Mesenchymal stem cell (in vitro differentiated cells and primary cell): Measurements from ENCODE around the gene DMD.

Experiments used
- DNase-seq: peaks from one replicate; pipeline ENCODE4 v3.0.0-alpha.2; 2013
- H2AFZ ChIP-seq: one replicate; pipeline ENCODE4 v1.6.1; 2013; ENCODE audit warnings: low read depth, mild to moderate bottlenecking, control low read depth, inconsistent platforms, low read length, moderate library complexity
- H2AK5ac ChIP-seq: 2 replicates; pipeline ENCODE4 v1.6.1; 2013; ENCODE audit warnings: low read length, moderate library complexity, mild to moderate bottlenecking, inconsistent platforms; ENCODE audit not compliant: severe bottlenecking
- H2BK120ac ChIP-seq: one replicate; pipeline ENCODE4 v1.6.1; 2013; ENCODE audit warnings: low read depth, mild to moderate bottlenecking, inconsistent platforms, low read length, moderate library complexity
- H2BK12ac ChIP-seq, 2 experiments: one replicate each; pipeline ENCODE4 v1.6.1; 2013; ENCODE audit warnings: inconsistent platforms in 2 of 2, low read length in 2 of 2, mild to moderate bottlenecking in 2 of 2, moderate library complexity in 2 of 2, control low read depth in 1 of 2
- H2BK15ac ChIP-seq: one replicate; pipeline ENCODE4 v1.6.1; 2013; ENCODE audit warnings: mild to moderate bottlenecking, low read depth, inconsistent platforms; ENCODE audit not compliant: poor library complexity, severe bottlenecking
- H2BK5ac ChIP-seq: 2 replicates; pipeline ENCODE4 v1.6.1; 2013; ENCODE audit warnings: low read depth, mild to moderate bottlenecking, low read length, control low read depth, inconsistent platforms; ENCODE audit not compliant: poor library complexity, severe bottlenecking
- H3K14ac ChIP-seq, 2 experiments: one replicate each; pipeline ENCODE4 v1.6.1; 2013; ENCODE audit warnings: inconsistent platforms in 2 of 2, low read length in 2 of 2, control low read depth in 1 of 2, mild to moderate bottlenecking in 1 of 2, moderate library complexity in 1 of 2
- H3K18ac ChIP-seq, 2 experiments: one replicate each; pipeline ENCODE4 v1.6.1; 2013; ENCODE audit warnings: inconsistent platforms in 2 of 2, low read length in 2 of 2, control low read depth in 1 of 2, low read depth in 1 of 2, mild to moderate bottlenecking in 1 of 2
- H3K23ac ChIP-seq, 2 experiments: one replicate each; pipeline ENCODE4 v1.6.1; 2013; ENCODE audit warnings: inconsistent platforms in 2 of 2, low read length in 2 of 2, mild to moderate bottlenecking in 2 of 2, moderate library complexity in 2 of 2, control low read depth in 1 of 2
- H3K27ac ChIP-seq: 2 replicates; pipeline ENCODE4 v1.5.1; 2013; ENCODE audit warnings: mild to moderate bottlenecking, moderate library complexity, low read length, control low read depth, inconsistent platforms; ENCODE audit not compliant: poor library complexity, severe bottlenecking
- H3K27me3 ChIP-seq, 2 experiments: 2 replicates each; pipeline versions ENCODE4 v1.6.1 to v1.7.0; 2013; ENCODE audit warnings: low read length in 2 of 2, mild to moderate bottlenecking in 2 of 2, moderate library complexity in 2 of 2, control low read depth in 1 of 2, inconsistent platforms in 1 of 2; ENCODE audit not compliant: control insufficient read depth in 1 of 2, insufficient read depth in 1 of 2
- H3K36me3 ChIP-seq, 2 experiments: 2 replicates each; pipeline versions ENCODE4 v1.6.1 to v1.7.0; 2013; ENCODE audit warnings: low read length in 2 of 2, control low read depth in 1 of 2, inconsistent platforms in 1 of 2, low read depth in 1 of 2, mild to moderate bottlenecking in 1 of 2; ENCODE audit not compliant: insufficient read depth in 2 of 2, control insufficient read depth in 1 of 2
- H3K4ac ChIP-seq, 2 experiments: one replicate each; pipeline ENCODE4 v1.6.1; 2013; ENCODE audit warnings: inconsistent platforms in 2 of 2, low read length in 2 of 2, mild to moderate bottlenecking in 2 of 2, moderate library complexity in 2 of 2, control low read depth in 1 of 2, low read depth in 1 of 2
- H3K4me1 ChIP-seq: 2 replicates; pipeline ENCODE4 v1.6.1; 2013; ENCODE audit warnings: low read depth, low read length, control low read depth; ENCODE audit not compliant: control insufficient read depth, insufficient read depth
- H3K4me2 ChIP-seq: 2 replicates; pipeline ENCODE4 v1.6.1; 2013; ENCODE audit warnings: low read length, mild to moderate bottlenecking, inconsistent platforms; ENCODE audit not compliant: poor library complexity, severe bottlenecking
- H3K4me3 ChIP-seq, 2 experiments: 2 replicates each; pipeline versions ENCODE4 v1.5.1 to v1.7.0; 2013; ENCODE audit warnings: low read length in 2 of 2, mild to moderate bottlenecking in 2 of 2, control low read depth in 1 of 2, low read depth in 1 of 2; ENCODE audit not compliant: insufficient read depth in 1 of 2
- H3K79me1 ChIP-seq: replicated peaks from 2 replicates; pipeline ENCODE4 v1.6.1; 2013; ENCODE audit warnings: mild to moderate bottlenecking, control low read depth, low read length, inconsistent platforms; ENCODE audit not compliant: poor library complexity, severe bottlenecking
- H3K9ac ChIP-seq: 2 replicates; pipeline ENCODE4 v1.7.0; 2013; ENCODE audit warnings: mild to moderate bottlenecking, low read length, moderate library complexity
- H3K9me3 ChIP-seq: 2 replicates; pipeline ENCODE4 v1.7.0; 2013; ENCODE audit warnings: mild to moderate bottlenecking, low read length; ENCODE audit not compliant: control insufficient read depth
- H4K8ac ChIP-seq: one replicate; pipeline ENCODE4 v1.6.1; 2013; ENCODE audit warnings: inconsistent platforms, mild to moderate bottlenecking, low read length, moderate library complexity
- H4K91ac ChIP-seq: one replicate; pipeline ENCODE4 v1.6.1; 2013; ENCODE audit warnings: mild to moderate bottlenecking, low read length, inconsistent platforms
- WGBS: methylation state at CpG from one replicate; pipeline ENCODE4 v1.1.7; 2013; ENCODE audit warnings: mixed read lengths; 5-methylcytosine and 5-hydroxymethylcytosine counted together

Gene DMD

GRCh38 chrX:31336419-31336818 is 1874.9 kb downstream of the DMD start:
- no peak overlapping the region for H2BK5ac ChIP-seq
- H3K23ac ChIP-seq = no peak overlapping the region
- H3K4me3 ChIP-seq = no peak overlapping the region
- no peak overlapping the region for H2AFZ ChIP-seq
- no peak overlapping the region for H3K18ac ChIP-seq
- no peak overlapping the region for H3K27ac ChIP-seq
- no peak for DNase-seq
- no peak overlapping the region for H4K91ac ChIP-seq
- no peaks in the 10 kb centered on the region for H3K79me1 ChIP-seq
- H4K8ac ChIP-seq = no peak overlapping the region
- H3K36me3 ChIP-seq = no peaks in the 10 kb centered on the region
- no peak overlapping the region for H2BK120ac ChIP-seq
- H3K4ac ChIP-seq = no peak overlapping the region
- H2BK15ac ChIP-seq = no peak overlapping the region
- H3K9ac ChIP-seq = no peak overlapping the region
- no peak overlapping the region for H3K14ac ChIP-seq
- H3K4me1 ChIP-seq = peaks cover 2% of the 10 kb centered on the region
- H2AK5ac ChIP-seq = no peak overlapping the region
- H3K4me2 ChIP-seq = no peak overlapping the region
- WGBS = 91% methylated on average over 2 of the region's 2 CpGs
- H3K9me3 ChIP-seq = no peaks in the 10 kb centered on the region
- no peaks in the 10 kb centered on the region for H3K27me3 ChIP-seq
- H2BK12ac ChIP-seq = no peak overlapping the region

- Histone ChIP-seq H3K27ac (no peak overlapping the region), H2BK15ac (no peak overlapping the region), H3K27me3 (no peaks in the 10 kb centered on the region), H3K9ac (no peak overlapping the region), H4K8ac (no peak overlapping the region), H3K9me3 (no peaks in the 10 kb centered on the region), H2BK12ac (no peak overlapping the region), H4K91ac (no peak overlapping the region), H3K4ac (no peak overlapping the region), H3K36me3 (no peaks in the 10 kb centered on the region), H3K4me1 (peaks cover 2% of the 10 kb centered on the region), H3K4me3 (no peak overlapping the region), H3K14ac (no peak overlapping the region), H3K79me1 (no peaks in the 10 kb centered on the region), H3K23ac (no peak overlapping the region), H3K18ac (no peak overlapping the region), H2BK5ac (no peak overlapping the region), H2AFZ (no peak overlapping the region), H2AK5ac (peak overlapping the region; percentile 84), H3K4me2 (no peak overlapping the region), H2BK120ac (no peak overlapping the region)
- no CpG with 5 or more reads among the region's 1 CpG for WGBS
- DNase-seq = no peak
Observed at GRCh38 chrX:31334997-31335396, 1876.4 kb downstream of the DMD start.

GRCh38 chrX:31333165-31333831 is 1878.1 kb downstream of the DMD start:
- no peak overlapping the region for H3K4ac ChIP-seq
- no peaks in the 10 kb centered on the region for H3K27me3 ChIP-seq
- H3K14ac ChIP-seq = no peak overlapping the region
- no peak overlapping the region for H2AFZ ChIP-seq
- H4K91ac ChIP-seq = no peak overlapping the region
- H2AK5ac ChIP-seq = no peak overlapping the region
- H3K9me3 ChIP-seq = no peaks in the 10 kb centered on the region
- H3K36me3 ChIP-seq = no peaks in the 10 kb centered on the region
- H3K79me1 ChIP-seq = no peaks in the 10 kb centered on the region
- H2BK5ac ChIP-seq = no peak overlapping the region
- no peak overlapping the region for H3K4me2 ChIP-seq
- H2BK120ac ChIP-seq = no peak overlapping the region
- DNase-seq = peak; percentile 79
- no peak overlapping the region for H3K4me3 ChIP-seq
- no peak overlapping the region for H4K8ac ChIP-seq
- WGBS = 1% methylated on average over 3 of the region's 4 CpGs
- peak overlapping the region; percentile 91 for H3K27ac ChIP-seq
- H2BK12ac ChIP-seq = no peak overlapping the region
- H2BK15ac ChIP-seq = no peak overlapping the region
- H3K18ac ChIP-seq = no peak overlapping the region
- H3K9ac ChIP-seq = no peak overlapping the region
- H3K23ac ChIP-seq = no peak overlapping the region
- peaks cover 2% of the 10 kb centered on the region for H3K4me1 ChIP-seq

GRCh38 chrX:31331928-31332327 is 1879.4 kb downstream of the DMD start:
- DNase-seq = no peak
- Histone ChIP-seq H3K27me3 (no peaks in the 10 kb centered on the region), H2BK12ac (peak overlapping the region; percentile 39 to 52), H2AFZ (no peak overlapping the region), H3K36me3 (no peaks in the 10 kb centered on the region), H4K8ac (peak overlapping the region; percentile 28), H2BK5ac (peak overlapping the region; percentile 19), H2AK5ac (peak overlapping the region; percentile 54), H3K23ac (no peak overlapping the region), H2BK15ac (no peak overlapping the region), H3K4me2 (no peak overlapping the region), H3K27ac (no peak overlapping the region), H3K18ac (peak overlapping the region in 1 of 2 experiments; percentile 80), H3K9me3 (no peaks in the 10 kb centered on the region), H3K79me1 (no peaks in the 10 kb centered on the region), H3K4ac (peak overlapping the region in 1 of 2 experiments; percentile 41), H3K14ac (peak overlapping the region in 1 of 2 experiments; percentile 32), H3K4me1 (peaks cover 2% of the 10 kb centered on the region), H4K91ac (no peak overlapping the region), H2BK120ac (no peak overlapping the region), H3K9ac (no peak overlapping the region), H3K4me3 (no peak overlapping the region)
- WGBS = 98% methylated on average over 4 of the region's 5 CpGs
